ENCODE data around the gene EVA1A. TPM values are rescaled to one million over a fixed set of nuclear protein-coding genes. Genes with fewer than 3 reads are reported as not detected.

EVA1A gene
- total RNA-seq, 1 donor, result 28.1 TPM

GRCh38 chr2:75564713-75565359 is 4.1 kb upstream of the EVA1A start:
- no peak for DNase-seq (ENCODE audit: low read depth)
- H3K4me3 ChIP-seq (ENCODE audit: low read depth, low read length), result no peak overlapping the region
- TF ChIP-seq CTCF (IDR thresholded peaks at IDR 0.05; ENCODE audit: insufficient read depth, low read length), result no peak

DNA sequence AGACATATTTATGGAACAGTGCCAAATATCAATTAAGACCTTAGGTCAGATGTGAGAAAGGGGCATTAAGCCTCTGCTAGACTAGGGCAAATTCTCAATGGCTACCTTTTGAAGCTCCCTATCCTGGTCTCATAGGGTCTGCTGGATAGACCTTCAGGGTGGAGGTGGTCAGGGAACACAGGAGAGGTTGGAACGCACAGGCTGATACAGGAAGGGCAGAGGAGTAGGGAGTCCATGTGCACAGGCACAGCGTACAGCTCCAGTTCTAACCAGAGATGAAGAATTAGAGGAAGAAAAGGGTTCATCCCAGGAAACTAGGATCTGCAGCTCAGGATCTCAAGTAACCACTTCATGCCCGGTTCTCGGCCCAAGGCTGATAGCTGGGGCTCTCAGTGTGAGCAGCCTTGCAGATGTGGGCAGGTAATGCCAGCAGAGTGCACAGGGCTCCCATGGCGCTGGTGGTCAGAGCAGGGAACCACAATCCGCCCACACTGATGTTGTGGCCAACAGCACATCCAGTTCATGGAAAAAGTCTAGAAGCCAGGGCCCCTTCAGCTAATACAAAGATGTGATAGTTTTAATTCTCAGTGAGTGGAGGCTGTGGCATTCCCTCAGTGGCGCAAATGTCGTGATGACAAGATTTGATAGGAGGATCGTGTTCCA is 3.4 kb upstream of the EVA1A start:
- no peak for DNase-seq (ENCODE audit: low read depth)
- no peak for TF ChIP-seq CTCF (IDR thresholded peaks at IDR 0.05; ENCODE audit: insufficient read depth, low read length)
- no peak overlapping the region for H3K4me3 ChIP-seq (ENCODE audit: low read depth, low read length)

- no peak for TF ChIP-seq CTCF (IDR thresholded peaks at IDR 0.05; ENCODE audit: insufficient read depth, low read length)
These were observed 2.9 kb upstream of the EVA1A start for GRCh38 chr2:75563591-75563990.

GRCh38 chr2:75562513-75562864 is 1.8 kb upstream of the EVA1A start:
- DNase-seq (ENCODE audit: low read depth), result peak; percentile 33
- H3K4me3 ChIP-seq (ENCODE audit: low read depth, low read length), result no peak overlapping the region
- no peak for TF ChIP-seq CTCF (IDR thresholded peaks at IDR 0.05; ENCODE audit: insufficient read depth, low read length)

More at GRCh38 chr2:75563591-75563990, 2.9 kb upstream of the EVA1A start:
- H3K4me3 ChIP-seq (ENCODE audit: low read depth, low read length), result no peak overlapping the region
- no peak for DNase-seq (ENCODE audit: low read depth)

DNA sequence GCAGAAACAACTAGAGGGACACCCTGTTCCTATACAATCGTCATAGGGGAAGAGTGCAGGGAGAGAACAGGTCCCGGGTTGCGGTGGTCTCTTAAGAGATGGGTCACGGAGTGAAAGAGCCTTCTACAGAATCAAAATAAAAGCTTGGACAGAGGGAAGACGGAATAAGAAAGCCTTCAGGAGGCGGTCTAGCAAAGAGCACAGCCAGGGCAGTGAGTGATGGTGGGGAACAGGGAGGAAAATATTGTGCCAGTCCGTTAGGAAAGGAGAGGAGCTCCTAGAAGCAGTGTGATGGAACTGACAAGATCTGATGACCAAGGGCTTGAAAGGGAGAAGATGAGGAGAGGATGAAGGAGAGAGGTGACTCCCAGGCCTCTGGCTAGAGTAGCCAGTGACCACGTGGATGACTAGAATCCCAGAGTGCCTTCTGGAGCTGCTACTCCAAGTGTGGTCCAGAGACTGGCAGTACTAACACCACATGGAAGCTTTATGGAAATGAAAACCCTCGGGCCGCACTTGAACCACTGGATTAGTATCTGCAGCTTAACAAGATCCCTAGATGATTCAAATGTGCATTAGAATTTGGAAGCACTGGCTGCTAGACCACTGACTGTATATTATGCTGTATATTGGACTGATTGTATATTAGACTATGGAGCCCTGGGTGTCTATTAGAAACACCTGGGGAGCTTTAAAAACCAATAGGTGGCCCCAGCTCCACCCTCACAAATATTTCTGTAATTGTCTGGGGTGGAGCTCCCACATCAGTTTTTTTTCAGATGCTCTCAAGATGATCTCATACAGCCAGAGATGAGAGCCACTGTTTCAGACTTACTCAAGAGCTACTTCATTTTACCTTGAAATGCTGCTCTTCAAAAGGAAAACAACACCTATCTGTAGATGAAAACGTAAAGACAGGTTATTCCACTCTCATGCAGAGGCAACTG is 1.1 kb upstream of the EVA1A start:
- TF ChIP-seq CTCF (IDR thresholded peaks at IDR 0.05; ENCODE audit: insufficient read depth, low read length), result no peak
- no peak for DNase-seq (ENCODE audit: low read depth)
- peak overlapping the region; percentile 80 for H3K4me3 ChIP-seq (ENCODE audit: low read depth, low read length)

DNA sequence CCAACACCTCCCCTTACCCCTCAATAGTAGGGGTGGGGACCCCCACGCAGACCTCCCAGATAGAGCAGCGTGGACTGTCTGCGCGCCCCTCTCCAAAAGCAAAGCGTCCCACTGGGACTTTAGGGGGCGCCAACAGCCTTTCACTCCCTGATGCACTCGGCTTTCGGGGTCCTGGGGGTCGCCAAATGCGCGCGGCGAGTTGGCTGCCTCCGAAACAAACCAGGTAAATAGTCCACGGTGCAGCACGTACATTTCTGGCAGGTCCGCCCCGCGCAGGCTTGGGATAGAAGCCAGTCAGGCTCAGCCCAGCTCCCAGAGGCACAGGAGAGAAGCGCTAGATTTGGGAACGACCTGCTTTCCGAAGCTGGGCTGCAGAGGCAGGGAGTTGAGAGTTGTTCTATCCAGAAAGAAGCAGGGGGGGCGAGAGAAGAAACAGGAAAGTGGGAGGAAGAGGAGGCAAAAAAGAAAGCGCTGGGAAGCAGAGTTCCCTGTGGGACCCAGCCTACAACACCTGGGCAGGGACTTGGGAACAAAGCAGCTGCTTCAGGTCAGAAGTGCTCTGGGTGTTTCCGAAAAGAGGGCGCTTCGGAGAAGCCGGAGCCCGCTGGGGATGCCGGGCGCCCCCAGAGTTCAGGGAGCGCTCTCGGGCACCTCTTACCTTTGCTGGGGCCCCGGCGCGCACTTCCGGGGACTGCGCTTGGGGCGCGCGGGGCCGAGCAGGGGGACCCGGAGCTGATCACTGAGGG is 544 bp downstream of the EVA1A start:
- TF ChIP-seq CTCF (IDR thresholded peaks at IDR 0.05; ENCODE audit: insufficient read depth, low read length), result peak; percentile 48
- peak; percentile 55 for DNase-seq (ENCODE audit: low read depth)
- peak overlapping the region; percentile 80 for H3K4me3 ChIP-seq (ENCODE audit: low read depth, low read length)
